Nephron (organoid): ENCODE results near the gene CTSF.

Source experiments
- H3K27ac Mint-ChIP-seq, 3 experiments: 2 replicates each; pipeline ENCODE4 v1.8.0; 2020; ENCODE audit warnings: mixed read lengths in 3 of 3, mild to moderate bottlenecking in 2 of 3, moderate library complexity in 1 of 3
- H3K27me3 Mint-ChIP-seq: 2 replicates; pipeline ENCODE4 v1.8.0; 2021; ENCODE audit warnings: low read depth, mild to moderate bottlenecking, moderate library complexity, mixed read lengths
- H3K36me3 Mint-ChIP-seq: 2 replicates; pipeline ENCODE4 v1.8.0; 2020; ENCODE audit warnings: low read depth, mixed read lengths
- H3K4me1 Mint-ChIP-seq: 2 replicates; pipeline ENCODE4 v1.8.0; 2020; ENCODE audit warnings: mixed read lengths
- H3K4me3 Mint-ChIP-seq, 3 experiments: 2 replicates each; pipeline ENCODE4 v1.8.0; 2020; ENCODE audit warnings: mild to moderate bottlenecking in 3 of 3, mixed read lengths in 3 of 3, moderate library complexity in 2 of 3
- H3K9me3 Mint-ChIP-seq: 2 replicates; pipeline ENCODE4 v1.8.0; 2020; ENCODE audit warnings: mixed read lengths
- CTCF ChIP-seq, 3 experiments: fragments of 200-600 bp; sonication (generic); IDR thresholded peaks; one replicate each; pipeline ENCODE4 v1.5.0; 2021; ENCODE audit warnings: antibody characterized with exemption in 3 of 3; ENCODE audit not compliant: unreplicated experiment in 3 of 3

The CTSF gene

GRCh38 chr11:66581261-66581660 is 12.9 kb upstream of the CTSF start:
- no peak overlapping the region for H3K4me3 Mint-ChIP-seq
- peaks cover 23% of the 10 kb centered on the region for H3K4me1 Mint-ChIP-seq
- H3K27ac Mint-ChIP-seq: peak overlapping the region in 2 of 3 experiments; percentile 24 to 65

GRCh38 chr11:66580803-66581202 is 12.4 kb upstream of the CTSF start:
- H3K27me3 Mint-ChIP-seq: peaks cover 6% of the 10 kb centered on the region
- H3K9me3 Mint-ChIP-seq: peaks cover 2% of the 10 kb centered on the region
- no peaks in the 10 kb centered on the region for H3K36me3 Mint-ChIP-seq
- TF ChIP-seq CTCF (IDR thresholded peaks at IDR 0.05; ENCODE audit: unreplicated experiment in 3 of 3): no peak
- peak overlapping the region; percentile 24 to 65 (median 25) for H3K27ac Mint-ChIP-seq
- peak overlapping the region in 1 of 3 experiments; percentile 3 for H3K4me3 Mint-ChIP-seq
- peaks cover 23% of the 10 kb centered on the region for H3K4me1 Mint-ChIP-seq

More at GRCh38 chr11:66581261-66581660, 12.9 kb upstream of the CTSF start:
- H3K36me3 Mint-ChIP-seq: no peaks in the 10 kb centered on the region
- TF ChIP-seq CTCF (IDR thresholded peaks at IDR 0.05; ENCODE audit: unreplicated experiment in 3 of 3): no peak
- peaks cover 6% of the 10 kb centered on the region for H3K27me3 Mint-ChIP-seq
- H3K9me3 Mint-ChIP-seq: peaks cover 5% of the 10 kb centered on the region

GRCh38 chr11:66579017-66579606 is 10.7 kb upstream of the CTSF start:
- no peak overlapping the region for H3K4me3 Mint-ChIP-seq
- H3K27ac Mint-ChIP-seq: no peak overlapping the region
- no peaks in the 10 kb centered on the region for H3K27me3 Mint-ChIP-seq
- TF ChIP-seq CTCF (IDR thresholded peaks at IDR 0.05; ENCODE audit: unreplicated experiment in 3 of 3): peak; percentile 73 to 77 (median 75)
- H3K9me3 Mint-ChIP-seq: peaks cover 3% of the 10 kb centered on the region
- H3K4me1 Mint-ChIP-seq: peaks cover 23% of the 10 kb centered on the region
- no peaks in the 10 kb centered on the region for H3K36me3 Mint-ChIP-seq

GRCh38 chr11:66570850-66571180 is 2.4 kb upstream of the CTSF start:
- Mint-ChIP-seq H3K4me1 (peaks cover 13% of the 10 kb centered on the region), H3K9me3 (peaks cover 5% of the 10 kb centered on the region), H3K27ac (peak overlapping the region in 2 of 3 experiments; percentile 79 to 91), H3K27me3 (peaks cover 5% of the 10 kb centered on the region), H3K4me3 (no peak overlapping the region), H3K36me3 (no peaks in the 10 kb centered on the region)
- TF ChIP-seq CTCF (IDR thresholded peaks at IDR 0.05; ENCODE audit: unreplicated experiment in 3 of 3): no peak

GRCh38 chr11:66570079-66570849 is 1.9 kb upstream of the CTSF start:
- Mint-ChIP-seq H3K27ac (peak overlapping the region; percentile 47 to 91 (median 79)), H3K4me1 (peaks cover 13% of the 10 kb centered on the region), H3K27me3 (peaks cover 5% of the 10 kb centered on the region), H3K4me3 (no peak overlapping the region), H3K9me3 (peaks cover 5% of the 10 kb centered on the region), H3K36me3 (no peaks in the 10 kb centered on the region)
- no peak for TF ChIP-seq CTCF (IDR thresholded peaks at IDR 0.05; ENCODE audit: unreplicated experiment in 3 of 3)
